SK-N-DZ (cell line): ENCODE results near the gene PFN3.
A peak's percentile ranks its signal among the peaks of the same experiment; 100 is the strongest.
"Not testable (repeated sequence)": the region's sequence is repeated elsewhere in the genome, so short reads cannot be mapped to it uniquely, and the experiment has no call there.

ENCODE experiments used
- DNase-seq: peaks from one replicate; pipeline ENCODE4 v3.0.0-alpha.2; 2015; ENCODE audit warnings: low spot score

The PFN3 gene

DNA sequence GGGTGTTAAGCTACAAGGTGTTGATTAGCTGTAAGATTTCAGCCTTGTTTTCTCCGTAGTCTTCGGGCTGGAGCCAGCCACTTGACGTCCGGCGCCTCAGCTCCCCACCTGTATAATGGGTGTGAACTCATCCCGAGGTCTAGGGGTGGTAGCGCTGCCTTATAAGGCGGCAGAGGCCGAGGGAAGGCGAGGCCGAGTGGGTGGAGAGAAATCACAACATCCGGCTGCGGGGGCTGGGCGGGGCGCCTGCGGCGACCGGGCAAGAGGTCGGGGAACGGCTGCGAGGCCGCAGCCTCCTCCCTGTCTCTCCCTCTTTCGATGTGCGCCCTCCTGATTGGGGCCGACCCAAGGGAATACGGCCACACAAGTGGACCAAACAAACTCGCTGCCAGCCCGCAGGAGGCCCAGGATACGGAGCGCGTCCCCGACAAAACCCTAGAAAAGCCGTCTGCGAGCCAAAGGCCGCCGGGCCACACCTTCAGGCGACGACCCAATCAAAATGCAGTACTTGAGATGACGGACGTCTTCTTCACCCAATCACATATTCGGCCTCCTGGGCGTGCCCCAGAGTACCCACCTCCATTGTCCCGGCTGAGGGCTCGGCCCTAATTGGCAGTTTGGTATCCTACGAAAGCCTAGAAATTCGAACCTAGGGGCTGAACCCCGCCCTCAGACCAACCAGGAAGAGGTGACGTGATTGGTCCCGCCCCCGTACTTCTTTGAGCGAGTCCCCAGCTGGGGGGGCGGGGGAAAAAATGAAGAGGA is 25.5 kb upstream of the PFN3 start:
- DNase-seq, result peak; percentile 100

DNA sequence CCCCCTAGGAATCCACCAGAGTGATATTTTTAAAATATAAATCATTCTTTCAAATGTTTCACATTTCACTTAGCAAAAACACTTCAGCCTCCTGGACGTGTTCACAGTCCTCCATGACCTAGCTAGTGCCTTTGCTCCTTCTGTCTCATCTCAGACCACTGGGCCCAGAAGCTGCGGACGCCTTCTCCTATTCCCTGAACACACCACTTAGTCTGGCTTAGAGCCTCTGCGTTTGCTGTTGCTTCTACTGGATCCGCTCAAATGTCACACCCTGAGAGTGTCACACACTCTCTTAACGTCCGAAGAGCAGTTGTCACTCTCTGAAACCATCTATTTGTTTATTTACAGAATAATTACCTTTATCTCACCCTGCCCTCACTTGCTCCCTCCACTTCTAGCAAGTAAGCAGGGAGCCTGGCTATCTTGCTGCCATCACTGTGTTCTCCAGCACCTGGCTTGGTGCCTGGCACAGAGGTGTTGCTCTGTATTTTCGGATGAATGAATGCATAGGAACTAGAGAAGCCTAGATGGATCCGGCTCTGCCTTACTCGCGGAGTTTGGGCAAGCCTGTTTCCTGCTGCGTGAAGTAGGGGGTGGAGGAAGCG is 24.8 kb upstream of the PFN3 start:
- no peak for DNase-seq

GRCh38 chr5:177423671-177424070 is 23.2 kb upstream of the PFN3 start:
- no peak for DNase-seq

- no peak for DNase-seq
Measured at GRCh38 chr5:177421062-177421798, 20.8 kb upstream of the PFN3 start.

DNA sequence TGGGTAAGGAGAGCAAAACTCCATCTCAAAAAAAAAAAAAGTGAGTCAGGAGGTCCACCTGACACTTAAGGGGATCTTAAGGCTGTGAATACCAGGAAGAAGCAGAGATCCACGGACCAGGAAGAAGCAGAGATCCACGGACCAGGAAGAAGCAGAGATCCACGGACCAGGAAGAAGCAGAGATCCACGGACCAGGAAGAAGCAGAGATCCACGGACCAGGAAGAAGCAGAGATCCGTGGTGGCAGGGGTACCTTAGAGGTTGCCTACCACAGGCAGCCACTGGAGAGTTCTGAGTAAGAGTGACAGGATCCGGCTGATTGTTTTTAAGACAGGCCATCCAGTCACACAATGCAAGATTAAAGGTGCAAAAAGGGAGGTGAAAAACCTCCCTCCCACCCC is 20.0 kb upstream of the PFN3 start:
- DNase-seq, result not testable (repeated sequence)

DNA sequence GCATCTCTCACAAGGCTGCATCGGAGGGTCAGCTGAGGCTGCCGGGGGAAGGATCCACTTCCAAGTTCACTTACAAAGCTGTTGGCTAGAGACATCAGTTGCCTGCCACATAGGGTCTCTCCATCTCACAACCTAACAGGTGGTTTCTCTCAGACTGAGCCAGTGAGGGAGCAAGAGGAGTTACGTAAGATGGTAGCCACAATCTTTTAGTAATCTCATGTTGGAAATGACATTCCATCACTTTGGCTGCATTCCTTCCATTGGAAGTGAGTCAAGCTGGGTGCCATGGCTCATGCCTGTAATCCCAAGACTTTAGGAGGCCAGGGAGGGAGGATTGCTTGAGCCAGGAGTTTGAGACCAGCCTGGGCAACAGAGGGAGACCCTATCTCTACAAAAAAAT is 18.6 kb upstream of the PFN3 start:
- no peak for DNase-seq

GRCh38 chr5:177417081-177417480 is 16.6 kb upstream of the PFN3 start:
- not testable (repeated sequence) for DNase-seq

GRCh38 chr5:177414481-177414880 is 14.0 kb upstream of the PFN3 start:
- no peak for DNase-seq

- DNase-seq, result no peak
Measured at GRCh38 chr5:177412603-177413233, 12.3 kb upstream of the PFN3 start.

GRCh38 chr5:177410575-177410974 is 10.1 kb upstream of the PFN3 start:
- no peak for DNase-seq

- no peak for DNase-seq
Measured at GRCh38 chr5:177409043-177409801, 8.8 kb upstream of the PFN3 start, which contains the start of gene F12. Gene F12, minus strand, starts transcription at chr5:177409564. Its CDS starts 37 bp downstream, at chr5:177409527.

- DNase-seq, result no peak
Measured at GRCh38 chr5:177405805-177406204, 5.3 kb upstream of the PFN3 start.

DNA sequence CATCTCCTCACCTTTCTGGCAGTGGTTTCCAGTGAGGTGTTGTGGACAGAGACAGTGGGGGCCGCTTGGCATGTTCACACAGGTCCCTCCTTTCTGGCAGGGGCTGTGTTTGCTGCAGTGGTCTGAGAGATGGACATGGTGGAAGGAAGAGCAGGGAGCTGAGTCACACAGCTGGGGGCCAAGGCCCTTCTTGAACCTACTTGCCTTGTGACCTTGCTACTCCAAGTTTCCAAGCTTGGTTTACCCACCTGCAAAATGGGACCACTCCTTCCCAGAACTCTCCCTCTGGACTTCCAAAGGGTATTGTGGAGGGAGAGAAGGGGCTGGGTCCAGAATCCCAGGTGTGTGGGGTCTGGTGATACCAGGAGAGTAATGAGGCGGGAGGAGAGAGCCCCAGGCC is 4.9 kb upstream of the PFN3 start:
- no peak for DNase-seq

DNA sequence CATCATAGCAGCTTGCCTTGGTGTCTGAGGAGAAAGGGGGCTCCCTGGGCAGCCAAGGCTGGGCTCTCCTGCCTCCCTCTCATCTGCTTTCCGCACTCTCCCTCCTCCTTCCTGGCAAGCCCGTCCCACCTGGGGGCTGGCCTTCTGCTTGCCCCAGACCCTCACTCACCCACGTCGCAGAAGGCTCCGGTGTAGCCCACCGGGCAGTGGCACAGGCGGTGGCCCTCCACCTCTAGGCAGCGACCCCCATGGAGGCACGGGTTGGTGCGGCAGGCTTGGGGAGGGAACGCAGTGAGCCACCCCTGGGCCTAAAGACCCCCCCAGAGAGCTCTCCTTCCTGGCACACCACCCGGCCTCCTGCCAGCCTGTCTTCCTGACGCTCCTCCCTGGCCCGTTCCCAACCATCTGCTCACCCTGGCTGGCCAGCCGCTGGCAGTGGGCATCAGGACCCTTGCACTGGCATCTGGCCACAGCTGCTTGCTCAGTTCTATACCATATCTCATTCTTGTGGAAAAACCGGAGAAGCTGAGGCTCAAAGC is 4.2 kb upstream of the PFN3 start:
- DNase-seq, result no peak

DNA sequence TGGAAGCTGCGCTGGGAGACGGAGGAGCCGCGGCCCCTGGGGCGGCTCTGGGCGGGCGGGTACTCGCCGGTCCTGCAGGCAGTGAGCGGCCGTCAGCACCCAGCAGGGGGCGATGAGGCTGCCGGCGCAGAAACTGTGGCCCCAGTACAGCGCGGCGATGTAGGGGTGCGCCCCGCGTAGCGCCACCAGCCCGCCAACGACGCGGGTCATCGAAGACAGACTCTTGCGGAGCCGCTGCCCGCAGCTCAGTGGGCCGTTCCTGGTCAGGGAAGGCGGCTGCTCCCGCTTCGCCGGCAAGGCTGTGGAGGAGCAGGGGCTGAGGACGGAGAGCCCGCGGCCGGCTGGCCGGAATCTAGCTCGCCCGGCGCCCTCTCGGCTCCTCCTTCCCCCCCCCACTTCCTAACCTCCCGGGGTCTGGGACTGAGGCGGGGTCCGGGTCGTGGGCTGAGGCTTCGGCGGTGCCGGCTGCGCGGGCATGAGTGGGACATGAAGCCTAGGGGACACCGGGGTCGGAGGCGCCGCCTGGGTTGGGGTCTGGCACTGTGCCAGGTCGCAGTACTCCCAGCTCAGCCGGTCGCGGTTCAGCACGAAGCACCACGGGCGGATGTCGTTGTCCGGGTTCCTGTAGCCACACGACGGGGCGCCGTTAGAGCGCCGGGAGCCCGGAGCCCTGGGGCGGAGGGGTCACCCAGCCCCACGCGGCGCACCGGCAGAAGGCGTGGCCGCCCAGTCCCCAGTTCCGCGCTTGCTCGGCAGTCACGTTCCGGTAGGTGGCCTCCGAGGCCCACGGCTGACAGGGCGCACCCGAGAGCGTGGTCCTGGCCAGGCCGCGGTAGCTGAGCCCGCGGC is 3.6 kb upstream of the PFN3 start:
- DNase-seq, result peak; percentile 81

- DNase-seq, result peak; percentile 48
Measured at GRCh38 chr5:177403102-177403791, 2.8 kb upstream of the PFN3 start.

GRCh38 chr5:177402271-177403043 is 2.0 kb upstream of the PFN3 start:
- peak; percentile 91 for DNase-seq

DNA sequence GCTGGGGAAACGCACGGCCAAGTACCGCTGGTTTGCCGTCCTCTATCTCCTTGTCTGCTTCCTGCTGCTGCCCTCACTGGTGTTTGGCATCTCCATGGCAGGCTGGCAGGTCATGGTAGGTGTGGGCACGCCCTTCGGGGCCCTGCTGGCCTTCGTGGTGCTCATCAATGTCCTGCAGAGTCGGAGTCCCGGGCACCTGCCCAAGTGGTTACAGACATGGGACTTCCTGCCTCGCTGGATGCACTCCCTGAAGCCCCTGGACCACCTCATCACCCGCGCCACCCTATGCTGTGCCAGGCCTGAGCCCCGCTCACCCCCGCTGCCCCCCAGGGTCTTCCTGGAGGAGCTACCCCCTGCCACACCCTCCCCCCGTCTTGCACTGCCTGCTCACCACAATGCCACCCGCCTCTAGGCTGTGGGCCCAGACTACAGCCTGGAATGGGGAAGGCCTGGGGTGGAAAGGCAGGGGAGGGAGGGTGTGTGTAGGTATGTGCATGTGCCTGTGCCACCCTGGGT is 2.5 kb downstream of the PFN3 start:
- DNase-seq, result no peak
